Panc1 (cell line): ENCODE data around the gene SLC12A4. TPM values are rescaled to one million over a fixed set of nuclear protein-coding genes. Genes with fewer than 3 reads are reported as not detected.
"Not testable (repeated sequence)": the region's sequence is repeated elsewhere in the genome, so short reads cannot be mapped to it uniquely, and the experiment has no call there.

ENCODE experiments used
- ATAC-seq: fragments of 200-7000 bp; cut with Tn5 transposase; 2 replicates; pipeline ENCODE4 v1.9.1; 2020; ENCODE audit warnings: mild to moderate bottlenecking, moderate library complexity
- BruUV-seq: library from RNA; stranded (reverse); fragments of 400-500 nt; replicated peaks from 2 replicates; lab custom pipeline; 2021; lab: Mats Ljungman, UMichigan
- CTCF ChIA-PET: fragments of 300-600 bp; sonication (Branson Sonifier 250); formaldehyde crosslinking; loops from one replicate; lab custom pipeline; 2022; ENCODE audit warnings: antibody characterized with exemption; lab: Charles Lee
- POLR2A ChIA-PET: fragments of 300-600 bp; sonication (Branson Sonifier 250); formaldehyde crosslinking; loops from one replicate; lab custom pipeline; 2022; ENCODE audit warnings: antibody characterized with exemption; lab: Charles Lee
- DNase-seq: peaks from one replicate; pipeline ENCODE4 v3.0.0-alpha.2; 2010; ENCODE audit warnings: low read depth, low spot score
- H3K27ac ChIP-seq: 2 replicates; pipeline ENCODE4 v1.5.1; 2011; ENCODE audit warnings: mild to moderate bottlenecking, low read length, inconsistent platforms
- H3K27me3 ChIP-seq: fragments of 200-500 bp; sonication (Bioruptor generic); 2 replicates; pipeline ENCODE4 v1.6.0; 2014; ENCODE audit warnings: low read length, inconsistent platforms; ENCODE audit not compliant: control insufficient read depth, insufficient read depth
- H3K36me3 ChIP-seq: fragments of 200-500 bp; sonication (Bioruptor generic); 2 replicates; pipeline ENCODE4 v1.5.1; 2014; ENCODE audit warnings: inconsistent platforms, mild to moderate bottlenecking, low read length, moderate library complexity; ENCODE audit not compliant: control insufficient read depth, insufficient read depth
- H3K4me1 ChIP-seq: 2 replicates; pipeline ENCODE4 v1.5.1; 2011; ENCODE audit warnings: inconsistent platforms, mild to moderate bottlenecking, low read length, moderate library complexity; ENCODE audit not compliant: control insufficient read depth, insufficient read depth
- H3K4me3 ChIP-seq, 2 experiments: 2 replicates each; pipeline ENCODE4 v1.5.1; 2011 to 2012; ENCODE audit warnings: low read depth in 2 of 2, low read length in 2 of 2, mild to moderate bottlenecking in 2 of 2, inconsistent platforms in 1 of 2, moderate library complexity in 1 of 2
- H3K9me3 ChIP-seq: fragments of 200-500 bp; sonication (Bioruptor generic); 2 replicates; pipeline ENCODE4 v1.5.1; 2014; ENCODE audit warnings: low read depth, mild to moderate bottlenecking, inconsistent platforms, low read length, moderate library complexity; ENCODE audit not compliant: control insufficient read depth, insufficient read depth
- POLR2AphosphoS5 ChIP-seq: IDR thresholded peaks from 2 replicates; pipeline ENCODE4 v1.6.1; 2012; ENCODE audit warnings: mild to moderate bottlenecking, low read depth, low read length, moderate library complexity
- SIN3A ChIP-seq: IDR thresholded peaks from 2 replicates; pipeline ENCODE4 v1.6.1; 2012; ENCODE audit warnings: low read depth, mild to moderate bottlenecking, low read length, moderate library complexity, borderline replicate concordance; ENCODE audit not compliant: insufficient read depth
- TCF7L2 ChIP-seq: IDR thresholded peaks from 2 replicates; pipeline ENCODE4 v1.6.1; 2011; ENCODE audit warnings: mild to moderate bottlenecking, low read depth, low read length, inconsistent platforms
- in situ Hi-C: cut with HindIII; loops from 2 replicates; pipeline ENCODE4 v1.10.0; 2016; ENCODE audit warnings: low sequenced_read_pairs, low pct_unique_long_range_greater_than_20kb
- intact Hi-C: fragments of 100-400 bp; cut with micrococcal nuclease; formaldehyde crosslinking; loops from one replicate; pipeline ENCODE4 v1.10.0; 2022; ENCODE audit not compliant: unreplicated experiment
- total RNA-seq: library from RNA; stranded (reverse); gene quantifications from one replicate; pipeline ENCODE4 v1.2.1, GENCODE V29; 2021; ENCODE audit not compliant: unreplicated experiment
- TF ChIP-seq, protein P1 (sequence below): fragments of 450-650 bp; IDR thresholded peaks from 2 replicates; pipeline ENCODE4 v1.5.1; 2017; ENCODE audit warnings: mild to moderate bottlenecking
- TF ChIP-seq, protein P2 (sequence below), 2 experiments: IDR thresholded peaks; 2 replicates each; pipeline ENCODE4 v1.6.1; 2011 to 2012; ENCODE audit warnings: low read depth in 2 of 2, control low read depth in 1 of 2, low read length in 1 of 2, mild to moderate bottlenecking in 1 of 2, moderate library complexity in 1 of 2; ENCODE audit not compliant: insufficient read depth in 1 of 2

The SLC12A4 gene
- total RNA-seq, 1 experiment from 2014 or later = 31.8 TPM

DNA sequence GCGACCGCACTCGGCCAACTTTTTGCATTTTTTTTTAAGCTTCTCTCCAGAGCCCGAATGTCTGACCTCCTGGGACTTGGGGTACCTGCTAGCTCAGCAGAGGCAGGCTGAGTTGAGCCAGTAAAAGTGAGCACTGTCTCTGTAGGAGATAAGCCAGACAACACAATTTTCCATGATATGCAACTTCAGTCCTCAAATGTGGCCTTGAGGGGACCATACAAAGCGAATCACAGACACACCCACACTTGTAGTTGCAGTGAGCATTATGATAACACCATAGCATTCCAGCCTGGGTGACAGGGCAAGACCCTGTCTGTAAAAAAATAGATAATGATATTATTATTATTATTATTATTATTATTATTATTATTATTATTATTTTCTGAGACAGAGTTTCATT lies 28.2 kb upstream of the SLC12A4 start:
- ChIA-PET CTCF (no interaction called here), POLR2A (interaction anchor here (0.7 kb wide), 1 partner anchor 550 kb away, joined by 7 read pairs; no protein-coding TSS in a partner anchor)
- ATAC-seq (no peak), DNase-seq (no peak)
- no peak overlapping the region for H3K4me3 ChIP-seq
- BruUV-seq = no TSS peak
- H3K27ac ChIP-seq = no peak overlapping the region
- no peaks in the 10 kb centered on the region for H3K27me3 ChIP-seq
- TF ChIP-seq, protein P1, sequence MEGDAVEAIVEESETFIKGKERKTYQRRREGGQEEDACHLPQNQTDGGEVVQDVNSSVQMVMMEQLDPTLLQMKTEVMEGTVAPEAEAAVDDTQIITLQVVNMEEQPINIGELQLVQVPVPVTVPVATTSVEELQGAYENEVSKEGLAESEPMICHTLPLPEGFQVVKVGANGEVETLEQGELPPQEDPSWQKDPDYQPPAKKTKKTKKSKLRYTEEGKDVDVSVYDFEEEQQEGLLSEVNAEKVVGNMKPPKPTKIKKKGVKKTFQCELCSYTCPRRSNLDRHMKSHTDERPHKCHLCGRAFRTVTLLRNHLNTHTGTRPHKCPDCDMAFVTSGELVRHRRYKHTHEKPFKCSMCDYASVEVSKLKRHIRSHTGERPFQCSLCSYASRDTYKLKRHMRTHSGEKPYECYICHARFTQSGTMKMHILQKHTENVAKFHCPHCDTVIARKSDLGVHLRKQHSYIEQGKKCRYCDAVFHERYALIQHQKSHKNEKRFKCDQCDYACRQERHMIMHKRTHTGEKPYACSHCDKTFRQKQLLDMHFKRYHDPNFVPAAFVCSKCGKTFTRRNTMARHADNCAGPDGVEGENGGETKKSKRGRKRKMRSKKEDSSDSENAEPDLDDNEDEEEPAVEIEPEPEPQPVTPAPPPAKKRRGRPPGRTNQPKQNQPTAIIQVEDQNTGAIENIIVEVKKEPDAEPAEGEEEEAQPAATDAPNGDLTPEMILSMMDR = no peak
- TF ChIP-seq POLR2AphosphoS5 = no peak
- TF ChIP-seq, protein P2, sequence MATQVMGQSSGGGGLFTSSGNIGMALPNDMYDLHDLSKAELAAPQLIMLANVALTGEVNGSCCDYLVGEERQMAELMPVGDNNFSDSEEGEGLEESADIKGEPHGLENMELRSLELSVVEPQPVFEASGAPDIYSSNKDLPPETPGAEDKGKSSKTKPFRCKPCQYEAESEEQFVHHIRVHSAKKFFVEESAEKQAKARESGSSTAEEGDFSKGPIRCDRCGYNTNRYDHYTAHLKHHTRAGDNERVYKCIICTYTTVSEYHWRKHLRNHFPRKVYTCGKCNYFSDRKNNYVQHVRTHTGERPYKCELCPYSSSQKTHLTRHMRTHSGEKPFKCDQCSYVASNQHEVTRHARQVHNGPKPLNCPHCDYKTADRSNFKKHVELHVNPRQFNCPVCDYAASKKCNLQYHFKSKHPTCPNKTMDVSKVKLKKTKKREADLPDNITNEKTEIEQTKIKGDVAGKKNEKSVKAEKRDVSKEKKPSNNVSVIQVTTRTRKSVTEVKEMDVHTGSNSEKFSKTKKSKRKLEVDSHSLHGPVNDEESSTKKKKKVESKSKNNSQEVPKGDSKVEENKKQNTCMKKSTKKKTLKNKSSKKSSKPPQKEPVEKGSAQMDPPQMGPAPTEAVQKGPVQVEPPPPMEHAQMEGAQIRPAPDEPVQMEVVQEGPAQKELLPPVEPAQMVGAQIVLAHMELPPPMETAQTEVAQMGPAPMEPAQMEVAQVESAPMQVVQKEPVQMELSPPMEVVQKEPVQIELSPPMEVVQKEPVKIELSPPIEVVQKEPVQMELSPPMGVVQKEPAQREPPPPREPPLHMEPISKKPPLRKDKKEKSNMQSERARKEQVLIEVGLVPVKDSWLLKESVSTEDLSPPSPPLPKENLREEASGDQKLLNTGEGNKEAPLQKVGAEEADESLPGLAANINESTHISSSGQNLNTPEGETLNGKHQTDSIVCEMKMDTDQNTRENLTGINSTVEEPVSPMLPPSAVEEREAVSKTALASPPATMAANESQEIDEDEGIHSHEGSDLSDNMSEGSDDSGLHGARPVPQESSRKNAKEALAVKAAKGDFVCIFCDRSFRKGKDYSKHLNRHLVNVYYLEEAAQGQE (IDR thresholded peaks at IDR 0.05; ENCODE audit: insufficient read depth in 1 of 2, low read depth in 2 of 2, low read length in 1 of 2) = no peak
- TF ChIP-seq SIN3A = no peak
- H3K36me3 ChIP-seq = no peaks in the 10 kb centered on the region
- H3K9me3 ChIP-seq = no peaks in the 10 kb centered on the region
- H3K4me1 ChIP-seq = peaks cover 4% of the 10 kb centered on the region; the same call in 1 of the 2 replicates
- intact Hi-C loops = no loop called here
- in situ Hi-C loops = no loop called here

DNA sequence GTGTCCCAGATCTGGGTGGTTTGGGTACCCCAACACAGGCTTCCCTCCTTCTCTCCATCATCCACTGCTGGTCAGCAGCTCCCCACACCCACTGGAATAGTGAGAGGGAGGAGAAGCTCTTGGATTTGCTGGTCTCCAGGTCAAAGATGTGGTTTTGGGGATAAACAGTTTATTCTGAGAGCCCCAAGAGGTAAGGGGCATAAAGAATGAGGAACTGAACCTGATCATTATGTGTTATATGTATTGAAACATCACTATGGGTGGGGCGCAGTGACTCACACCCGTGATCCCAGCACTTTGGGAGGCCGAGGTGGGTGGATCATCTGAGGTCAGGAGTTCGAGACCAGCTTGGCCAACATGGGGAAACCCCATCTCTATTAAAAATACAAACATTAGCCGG lies 27.0 kb upstream of the SLC12A4 start:
- H3K27ac ChIP-seq = no peak overlapping the region
- H3K9me3 ChIP-seq = no peaks in the 10 kb centered on the region
- intact Hi-C loops = no loop called here
- TF ChIP-seq TCF7L2 = no peak
- TF ChIP-seq SIN3A = no peak
- TF ChIP-seq, protein P1 = no peak
- TF ChIP-seq POLR2AphosphoS5 = no peak
- TF ChIP-seq, protein P2 (IDR thresholded peaks at IDR 0.05; ENCODE audit: insufficient read depth in 1 of 2, low read depth in 2 of 2, low read length in 1 of 2) = no peak
- no TSS peak for BruUV-seq
- H3K4me3 ChIP-seq = no peak overlapping the region
- ChIA-PET CTCF (interaction anchor here (1.0 kb wide), 1 partner anchor 21 kb away, joined by 4 read pairs; no protein-coding TSS in a partner anchor), POLR2A (no interaction called here)
- in situ Hi-C loops = no loop called here
- peaks cover 4% of the 10 kb centered on the region; the same call in 1 of the 2 replicates for H3K4me1 ChIP-seq
- H3K27me3 ChIP-seq = no peaks in the 10 kb centered on the region
- no peaks in the 10 kb centered on the region for H3K36me3 ChIP-seq
- no peak for DNase-seq
- no peak for ATAC-seq

DNA sequence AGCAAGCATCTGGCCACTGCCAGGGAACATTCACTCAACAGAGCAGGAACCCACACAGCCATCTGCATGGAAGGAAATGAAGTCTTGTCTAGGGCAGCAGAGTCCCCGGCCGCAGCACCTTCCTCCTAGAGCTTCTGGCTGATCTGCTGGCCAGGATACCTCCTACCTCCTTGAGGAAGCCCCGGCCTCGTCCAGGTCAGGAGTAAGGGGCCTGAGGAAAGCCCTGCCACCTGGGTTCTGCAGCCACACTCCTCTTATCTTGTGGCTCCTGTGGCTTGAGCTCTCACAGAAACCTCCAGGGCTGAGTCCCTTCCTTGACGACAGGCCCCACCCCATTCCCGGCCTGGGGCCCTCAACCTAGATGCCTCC lies 25.6 kb upstream of the SLC12A4 start:
- H3K9me3 ChIP-seq, H3K4me3 ChIP-seq, H3K27me3 ChIP-seq, DNase-seq, H3K27ac ChIP-seq, H3K4me1 ChIP-seq, in situ Hi-C loops, BruUV-seq, H3K36me3 ChIP-seq: not testable (repeated sequence)
- CTCF ChIA-PET = interaction anchor here (0.6 kb wide), 2 partner anchors 37 to 267 kb away, joined by 4 to 5 read pairs; no protein-coding TSS in a partner anchor
- POLR2A ChIA-PET = interaction anchor here (0.6 kb wide), 1 partner anchor 27 kb away, joined by 3 read pairs; no protein-coding TSS in a partner anchor
- ATAC-seq = peak; percentile 40
- intact Hi-C loops = loop anchor here (5.0 kb wide), 1 partner anchor 48 kb away; no protein-coding TSS in a partner anchor
